ENCODE results near the gene CYP2C18.
A peak's percentile ranks its signal among the peaks of the same experiment; 100 is the strongest.
"Not testable (repeated sequence)": the region's sequence is repeated elsewhere in the genome, so short reads cannot be mapped to it uniquely, and the experiment has no call there.

CYP2C18 gene

GRCh38 chr10:94747137-94747536 is 63.6 kb downstream of the CYP2C18 start:
- Histone ChIP-seq H3K27ac (ENCODE audit: low read depth, low read length) (no peak overlapping the region), H3K9me3 (ENCODE audit: control insufficient read depth, insufficient read depth, low read depth, low read length) (peaks cover 22% of the 10 kb centered on the region), H3K9ac (ENCODE audit: low read length) (no peak overlapping the region), H3K4me1 (ENCODE audit: control insufficient read depth, insufficient read depth, low read length) (no peaks in the 10 kb centered on the region), H3K4me3 (ENCODE audit: low read depth, low read length) (no peak overlapping the region), H3K36me3 (ENCODE audit: control insufficient read depth, insufficient read depth, low read length) (no peaks in the 10 kb centered on the region), H3K27me3 (ENCODE audit: control insufficient read depth, insufficient read depth, low read length) (no peaks in the 10 kb centered on the region)

DNA sequence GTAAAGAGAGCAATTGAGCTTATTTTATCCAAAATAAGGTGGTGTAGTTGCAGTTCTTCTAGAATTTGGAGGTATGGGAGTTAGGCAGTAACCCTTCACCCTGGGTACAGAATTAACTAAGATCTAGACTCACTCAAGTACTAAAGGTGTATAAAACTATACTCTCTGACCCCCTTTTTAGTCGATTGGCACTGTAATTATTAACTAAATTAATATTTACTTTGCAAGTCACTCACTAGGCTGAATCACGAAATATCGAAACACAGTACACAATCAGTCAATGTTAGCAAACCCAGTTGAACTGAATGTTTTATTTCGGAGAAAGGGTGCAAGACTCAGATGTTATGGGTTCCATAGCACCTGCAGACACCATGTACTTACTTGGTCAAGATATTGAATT is 64.3 kb downstream of the CYP2C18 start:
- Histone ChIP-seq H3K27ac (ENCODE audit: low read depth, low read length) (no peak overlapping the region), H3K4me1 (ENCODE audit: control insufficient read depth, insufficient read depth, low read length) (no peaks in the 10 kb centered on the region), H3K36me3 (ENCODE audit: control insufficient read depth, insufficient read depth, low read length) (no peaks in the 10 kb centered on the region), H3K9ac (ENCODE audit: low read length) (no peak overlapping the region), H3K9me3 (ENCODE audit: control insufficient read depth, insufficient read depth, low read depth, low read length) (peaks cover 18% of the 10 kb centered on the region), H3K4me3 (ENCODE audit: low read depth, low read length) (no peak overlapping the region), H3K27me3 (ENCODE audit: control insufficient read depth, insufficient read depth, low read length) (no peaks in the 10 kb centered on the region)

DNA sequence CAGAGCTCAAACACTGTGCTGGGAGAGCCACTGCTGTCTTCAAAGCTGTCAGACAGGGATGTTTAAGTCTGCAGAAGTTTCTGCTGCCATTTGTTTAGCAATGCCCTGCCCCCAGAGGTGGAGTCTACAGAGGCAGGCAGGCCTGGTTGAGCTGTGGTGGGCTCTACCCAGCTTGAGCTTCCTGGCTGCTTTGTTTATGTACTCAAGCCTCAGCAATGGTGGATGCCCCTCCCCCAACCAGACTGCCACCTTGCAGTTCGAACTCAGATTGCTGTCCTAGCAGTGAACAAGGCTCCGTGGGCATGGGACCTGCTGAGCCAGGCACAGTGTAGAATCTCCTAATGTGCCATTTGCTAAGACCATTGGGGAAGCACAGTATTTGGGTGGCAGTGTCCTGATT is 74.4 kb downstream of the CYP2C18 start:
- H3K27ac ChIP-seq (ENCODE audit: low read depth, low read length) = no peak overlapping the region
- H3K36me3 ChIP-seq (ENCODE audit: control insufficient read depth, insufficient read depth, low read length) = no peaks in the 10 kb centered on the region
- H3K9me3 ChIP-seq (ENCODE audit: control insufficient read depth, insufficient read depth, low read depth, low read length) = 0 out of 2 replicates have a peak, but pooled peaks cover 3% of the 10 kb centered on the region
- H3K9ac ChIP-seq (ENCODE audit: low read length) = no peak overlapping the region
- no peaks in the 10 kb centered on the region for H3K27me3 ChIP-seq (ENCODE audit: control insufficient read depth, insufficient read depth, low read length)
- peak overlapping the region; percentile 26; the same call in 1 of the 2 replicates for H3K4me3 ChIP-seq (ENCODE audit: low read depth, low read length)
- H3K4me1 ChIP-seq (ENCODE audit: control insufficient read depth, insufficient read depth, low read length) = peaks cover 6% of the 10 kb centered on the region; the same call in 1 of the 2 replicates

GRCh38 chr10:94760586-94761178 is 77.2 kb downstream of the CYP2C18 start:
- Histone ChIP-seq H3K27me3 (ENCODE audit: control insufficient read depth, insufficient read depth, low read length) (no peaks in the 10 kb centered on the region), H3K36me3 (ENCODE audit: control insufficient read depth, insufficient read depth, low read length) (no peaks in the 10 kb centered on the region), H3K4me1 (ENCODE audit: control insufficient read depth, insufficient read depth, low read length) (peaks cover 6% of the 10 kb centered on the region; the same call in 1 of the 2 replicates), H3K9ac (ENCODE audit: low read length) (no peak overlapping the region), H3K27ac (ENCODE audit: low read depth, low read length) (no peak overlapping the region), H3K9me3 (ENCODE audit: control insufficient read depth, insufficient read depth, low read depth, low read length) (0 out of 2 replicates have a peak, but pooled peaks cover 3% of the 10 kb centered on the region), H3K4me3 (ENCODE audit: low read depth, low read length) (no peak overlapping the region)

GRCh38 chr10:94762393-94762792 is 78.9 kb downstream of the CYP2C18 start, which contains the start of gene CYP2C19:
CYP2C19 (plus strand) TSS chr10:94762681; CDS start chr10:94762706, 25 bp downstream.
- peaks cover 6% of the 10 kb centered on the region; the same call in 1 of the 2 replicates for H3K4me1 ChIP-seq (ENCODE audit: control insufficient read depth, insufficient read depth, low read length)
- 0 out of 2 replicates have a peak, but pooled peaks cover 3% of the 10 kb centered on the region for H3K9me3 ChIP-seq (ENCODE audit: control insufficient read depth, insufficient read depth, low read depth, low read length)
- no peak within 1 kb of the TSS for H3K4me3 ChIP-seq (ENCODE audit: low read depth, low read length)
- no peaks in the 10 kb centered on the region for H3K36me3 ChIP-seq (ENCODE audit: control insufficient read depth, insufficient read depth, low read length)
- H3K27ac ChIP-seq (ENCODE audit: low read depth, low read length) = no peak within 1 kb of the TSS
- H3K27me3 ChIP-seq (ENCODE audit: control insufficient read depth, insufficient read depth, low read length) = no peaks in the 10 kb centered on the region
- no peak within 1 kb of the TSS for H3K9ac ChIP-seq (ENCODE audit: low read length)

DNA sequence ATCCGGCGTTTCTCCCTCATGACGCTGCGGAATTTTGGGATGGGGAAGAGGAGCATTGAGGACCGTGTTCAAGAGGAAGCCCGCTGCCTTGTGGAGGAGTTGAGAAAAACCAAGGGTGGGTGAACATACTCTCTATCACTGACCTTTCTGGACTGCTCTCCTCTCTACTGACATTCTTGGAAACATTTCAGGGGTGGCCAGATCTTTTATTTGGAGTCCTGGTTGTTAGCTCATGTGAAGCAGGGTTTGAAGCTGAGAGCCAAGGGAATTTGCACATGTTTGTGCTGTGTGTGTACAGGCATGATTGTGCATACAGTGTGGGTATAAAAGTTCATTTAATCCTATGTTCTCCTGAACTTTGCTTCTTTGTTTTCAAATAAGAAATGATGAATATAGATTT is 91.9 kb downstream of the CYP2C18 start:
- H3K36me3 ChIP-seq (ENCODE audit: control insufficient read depth, insufficient read depth, low read length); H3K9me3 ChIP-seq (ENCODE audit: control insufficient read depth, insufficient read depth, low read depth, low read length); H3K4me3 ChIP-seq (ENCODE audit: low read depth, low read length); H3K27ac ChIP-seq (ENCODE audit: low read depth, low read length); H3K9ac ChIP-seq (ENCODE audit: low read length); H3K4me1 ChIP-seq (ENCODE audit: control insufficient read depth, insufficient read depth, low read length); H3K27me3 ChIP-seq (ENCODE audit: control insufficient read depth, insufficient read depth, low read length): not testable (repeated sequence)

DNA sequence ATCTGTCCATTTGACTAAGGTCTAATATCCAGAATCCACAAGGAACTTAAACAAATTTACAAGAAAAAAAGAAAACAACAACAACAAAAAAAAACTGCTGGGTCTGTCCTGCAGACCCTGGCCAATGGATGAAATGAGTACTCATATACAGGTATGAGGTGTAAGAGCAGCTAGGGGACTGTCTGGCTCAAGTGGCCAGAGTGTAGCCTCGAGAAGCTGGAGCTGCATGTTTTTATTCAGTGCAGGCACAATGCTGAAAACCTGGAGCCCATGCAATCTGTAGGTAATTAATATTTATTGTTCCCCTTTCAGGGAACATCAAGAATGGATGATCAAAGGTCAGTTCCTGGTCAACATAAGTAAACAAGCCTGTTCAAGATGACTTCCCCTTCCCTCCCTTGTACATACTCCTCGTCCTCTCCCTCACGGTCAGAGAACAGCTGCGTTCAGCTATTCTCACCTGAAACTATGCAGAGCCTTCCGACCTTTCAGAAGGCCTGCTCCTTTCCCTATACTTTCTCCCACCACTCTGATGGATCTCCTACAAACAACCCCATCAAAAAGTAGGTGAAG is 94.4 kb downstream of the CYP2C18 start:
- Histone ChIP-seq H3K27ac (ENCODE audit: low read depth, low read length) (no peak overlapping the region), H3K27me3 (ENCODE audit: control insufficient read depth, insufficient read depth, low read length) (no peaks in the 10 kb centered on the region), H3K9ac (ENCODE audit: low read length) (no peak overlapping the region), H3K4me3 (ENCODE audit: low read depth, low read length) (no peak overlapping the region), H3K9me3 (ENCODE audit: control insufficient read depth, insufficient read depth, low read depth, low read length) (no peaks in the 10 kb centered on the region), H3K4me1 (ENCODE audit: control insufficient read depth, insufficient read depth, low read length) (no peaks in the 10 kb centered on the region), H3K36me3 (ENCODE audit: control insufficient read depth, insufficient read depth, low read length) (no peaks in the 10 kb centered on the region)

- Histone ChIP-seq H3K36me3 (ENCODE audit: control insufficient read depth, insufficient read depth, low read length) (no peaks in the 10 kb centered on the region), H3K9me3 (ENCODE audit: control insufficient read depth, insufficient read depth, low read depth, low read length) (no peaks in the 10 kb centered on the region), H3K4me3 (ENCODE audit: low read depth, low read length) (no peak overlapping the region), H3K9ac (ENCODE audit: low read length) (no peak overlapping the region), H3K4me1 (ENCODE audit: control insufficient read depth, insufficient read depth, low read length) (no peaks in the 10 kb centered on the region), H3K27ac (ENCODE audit: low read depth, low read length) (no peak overlapping the region), H3K27me3 (ENCODE audit: control insufficient read depth, insufficient read depth, low read length) (no peaks in the 10 kb centered on the region)
Observed at GRCh38 chr10:94780844-94781243, 97.3 kb downstream of the CYP2C18 start.

DNA sequence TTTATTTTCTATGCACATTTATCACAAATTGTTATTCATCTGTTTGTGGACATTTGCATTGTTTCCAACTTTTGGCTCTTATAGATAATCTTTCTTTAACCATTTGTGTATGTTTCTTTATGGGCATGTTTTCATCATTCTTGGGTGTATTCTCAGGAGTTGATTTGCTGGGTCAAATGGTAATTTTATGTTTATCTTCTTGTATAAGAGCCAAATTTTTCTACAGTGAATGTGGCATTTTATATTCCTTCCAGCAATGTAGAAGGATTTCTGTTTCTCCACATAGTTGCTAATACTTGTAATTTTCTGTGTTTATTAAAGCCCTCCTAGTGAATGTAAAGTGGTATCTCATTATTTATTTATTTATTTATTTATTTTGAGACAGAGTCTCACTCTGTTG is 100.7 kb downstream of the CYP2C18 start:
- no peak overlapping the region for H3K4me3 ChIP-seq (ENCODE audit: low read depth, low read length)
- no peaks in the 10 kb centered on the region for H3K4me1 ChIP-seq (ENCODE audit: control insufficient read depth, insufficient read depth, low read length)
- H3K9me3 ChIP-seq (ENCODE audit: control insufficient read depth, insufficient read depth, low read depth, low read length) = no peaks in the 10 kb centered on the region
- no peak overlapping the region for H3K27ac ChIP-seq (ENCODE audit: low read depth, low read length)
- H3K27me3 ChIP-seq (ENCODE audit: control insufficient read depth, insufficient read depth, low read length) = no peaks in the 10 kb centered on the region
- no peaks in the 10 kb centered on the region for H3K36me3 ChIP-seq (ENCODE audit: control insufficient read depth, insufficient read depth, low read length)
- H3K9ac ChIP-seq (ENCODE audit: low read length) = no peak overlapping the region

- H3K27me3 ChIP-seq (ENCODE audit: control insufficient read depth, insufficient read depth, low read length) = no peaks in the 10 kb centered on the region
- no peaks in the 10 kb centered on the region for H3K36me3 ChIP-seq (ENCODE audit: control insufficient read depth, insufficient read depth, low read length)
- no peaks in the 10 kb centered on the region for H3K9me3 ChIP-seq (ENCODE audit: control insufficient read depth, insufficient read depth, low read depth, low read length)
- no peaks in the 10 kb centered on the region for H3K4me1 ChIP-seq (ENCODE audit: control insufficient read depth, insufficient read depth, low read length)
- no peak overlapping the region for H3K9ac ChIP-seq (ENCODE audit: low read length)
- no peak overlapping the region for H3K27ac ChIP-seq (ENCODE audit: low read depth, low read length)
- no peak overlapping the region for H3K4me3 ChIP-seq (ENCODE audit: low read depth, low read length)
Observed at GRCh38 chr10:94785211-94785610, 101.7 kb downstream of the CYP2C18 start.

Measured in HUES6 (cell line).